ENCODE data around the gene SHROOM4. TPM values are rescaled to one million over a fixed set of nuclear protein-coding genes. Genes with fewer than 3 reads are reported as not detected.

SHROOM4 gene
- total and polyA plus RNA-seq, 2 donors (not counting 1 experiment from before 2014, with no cell fraction given): not detected

DNA sequence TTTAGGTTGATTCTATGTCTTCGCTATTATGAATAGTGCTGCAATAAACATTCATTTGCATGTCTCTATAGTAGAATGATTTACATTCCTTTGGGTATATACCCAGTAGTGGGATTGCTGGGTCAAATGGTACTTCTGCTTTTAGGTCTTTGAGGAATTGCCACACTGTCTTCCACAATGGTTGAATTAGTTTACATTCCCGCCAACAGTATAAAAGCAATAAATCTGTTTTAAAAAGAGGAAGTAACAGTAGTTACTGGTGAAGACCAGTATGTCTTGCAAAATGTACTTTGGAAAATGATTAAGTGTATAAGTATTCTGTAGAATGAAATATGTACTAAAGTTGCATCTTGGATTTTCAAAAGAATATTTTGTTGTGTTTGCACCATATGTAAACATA, 77.3 kb downstream of the SHROOM4 start:
- H3K27ac Mint-ChIP-seq: no peak overlapping the region
- no peaks in the 10 kb centered on the region for H3K36me3 ChIP-seq (replicated peaks in 1 of 2; ENCODE audit: control extremely low read depth in 1 of 2, control insufficient read depth in 1 of 2, extremely low read depth in 1 of 2, insufficient read depth in 2 of 2, low read length in 1 of 2)
- H3K27ac ChIP-seq (ENCODE audit: low read length in 2 of 2): no peak overlapping the region
- DNase-seq: no peak
- CTCF ChIA-PET: no interaction called here
- H3K9me3 ChIP-seq (ENCODE audit: control extremely low read depth in 1 of 3, control insufficient read depth in 2 of 3, insufficient read depth in 1 of 3, low read length in 2 of 3): no peaks in the 10 kb centered on the region
- H3K4me1 ChIP-seq (ENCODE audit: control insufficient read depth in 2 of 2, insufficient read depth in 2 of 2, low read length in 2 of 2): no peaks in the 10 kb centered on the region
- POLR2A ChIA-PET: no interaction called here
- peaks cover 3% of the 10 kb centered on the region for H3K27me3 Mint-ChIP-seq
- no peaks in the 10 kb centered on the region for H4K20me1 ChIP-seq (ENCODE audit: control insufficient read depth, insufficient read depth, low read length, poor library complexity, severe bottlenecking)
- ATAC-seq (ENCODE audit: low read depth): no peak
- H3K4me1 Mint-ChIP-seq: no peaks in the 10 kb centered on the region
- H3K4me3 ChIP-seq (ENCODE audit: control extremely low read depth in 1 of 5, extremely low read depth in 1 of 5, insufficient read depth in 1 of 5, low read depth in 2 of 5, low read length in 4 of 5): no peak overlapping the region
- no peak overlapping the region for H3K4me3 Mint-ChIP-seq
- TF ChIP-seq, protein P1, sequence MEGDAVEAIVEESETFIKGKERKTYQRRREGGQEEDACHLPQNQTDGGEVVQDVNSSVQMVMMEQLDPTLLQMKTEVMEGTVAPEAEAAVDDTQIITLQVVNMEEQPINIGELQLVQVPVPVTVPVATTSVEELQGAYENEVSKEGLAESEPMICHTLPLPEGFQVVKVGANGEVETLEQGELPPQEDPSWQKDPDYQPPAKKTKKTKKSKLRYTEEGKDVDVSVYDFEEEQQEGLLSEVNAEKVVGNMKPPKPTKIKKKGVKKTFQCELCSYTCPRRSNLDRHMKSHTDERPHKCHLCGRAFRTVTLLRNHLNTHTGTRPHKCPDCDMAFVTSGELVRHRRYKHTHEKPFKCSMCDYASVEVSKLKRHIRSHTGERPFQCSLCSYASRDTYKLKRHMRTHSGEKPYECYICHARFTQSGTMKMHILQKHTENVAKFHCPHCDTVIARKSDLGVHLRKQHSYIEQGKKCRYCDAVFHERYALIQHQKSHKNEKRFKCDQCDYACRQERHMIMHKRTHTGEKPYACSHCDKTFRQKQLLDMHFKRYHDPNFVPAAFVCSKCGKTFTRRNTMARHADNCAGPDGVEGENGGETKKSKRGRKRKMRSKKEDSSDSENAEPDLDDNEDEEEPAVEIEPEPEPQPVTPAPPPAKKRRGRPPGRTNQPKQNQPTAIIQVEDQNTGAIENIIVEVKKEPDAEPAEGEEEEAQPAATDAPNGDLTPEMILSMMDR (IDR thresholded peaks at IDR 0.05): no peak
- no peak for TF ChIP-seq EZH2 (IDR thresholded peaks at IDR 0.05; ENCODE audit: borderline replicate concordance, insufficient read depth, low read depth, low read length, poor library complexity, severe bottlenecking)
- no peak overlapping the region for H2AFZ ChIP-seq (ENCODE audit: insufficient read depth, low read depth, low read length, poor library complexity, severe bottlenecking)
- no CpG with 5 or more reads among the region's 2 CpGs for WGBS (ENCODE audit: insufficient coverage)
- H3K79me2 ChIP-seq (ENCODE audit: control insufficient read depth, insufficient read depth, low read length): no peaks in the 10 kb centered on the region
- no peak overlapping the region for H3K9ac ChIP-seq (ENCODE audit: low read length)
- intact Hi-C loops (cut with micrococcal nuclease): no loop called here
- no peaks in the 10 kb centered on the region for H3K27me3 ChIP-seq (replicated peaks in 1 of 4; ENCODE audit: control extremely low read depth in 1 of 4, control insufficient read depth in 3 of 4, insufficient read depth in 4 of 4, low read length in 3 of 4)
- H3K9me3 Mint-ChIP-seq (ENCODE audit: insufficient read depth): no peaks in the 10 kb centered on the region
- H3K4me2 ChIP-seq (replicated peaks; ENCODE audit: low read depth, low read length, poor library complexity, severe bottlenecking): no peak overlapping the region

GRCh38 chrX:50726296-50726695, 87.7 kb downstream of the SHROOM4 start:
- ATAC-seq (ENCODE audit: low read depth): no peak
- ChIA-PET POLR2A (no interaction called here), CTCF (no interaction called here)
- Histone ChIP-seq H3K4me3 (ENCODE audit: control extremely low read depth in 1 of 5, extremely low read depth in 1 of 5, insufficient read depth in 1 of 5, low read depth in 2 of 5, low read length in 4 of 5) (no peak overlapping the region), H3K4me2 (replicated peaks; ENCODE audit: low read depth, low read length, poor library complexity, severe bottlenecking) (no peak overlapping the region), H3K27me3 (replicated peaks in 1 of 4; ENCODE audit: control extremely low read depth in 1 of 4, control insufficient read depth in 3 of 4, insufficient read depth in 4 of 4, low read length in 3 of 4) (peaks cover 0 to 5% (median 0%) of the 10 kb centered on the region in 4 experiments), H3K9ac (ENCODE audit: low read length) (no peak overlapping the region), H2AFZ (ENCODE audit: insufficient read depth, low read depth, low read length, poor library complexity, severe bottlenecking) (no peak overlapping the region), H3K9me3 (ENCODE audit: control extremely low read depth in 1 of 3, control insufficient read depth in 2 of 3, insufficient read depth in 1 of 3, low read length in 2 of 3) (no peaks in the 10 kb centered on the region), H3K36me3 (replicated peaks in 1 of 2; ENCODE audit: control extremely low read depth in 1 of 2, control insufficient read depth in 1 of 2, extremely low read depth in 1 of 2, insufficient read depth in 2 of 2, low read length in 1 of 2) (no peaks in the 10 kb centered on the region), H3K4me1 (ENCODE audit: control insufficient read depth in 2 of 2, insufficient read depth in 2 of 2, low read length in 2 of 2) (no peaks in the 10 kb centered on the region), H3K27ac (ENCODE audit: low read length in 2 of 2) (no peak overlapping the region), H3K79me2 (ENCODE audit: control insufficient read depth, insufficient read depth, low read length) (no peaks in the 10 kb centered on the region), H4K20me1 (ENCODE audit: control insufficient read depth, insufficient read depth, low read length, poor library complexity, severe bottlenecking) (no peaks in the 10 kb centered on the region)
- intact Hi-C loops (cut with micrococcal nuclease): no loop called here
- TF ChIP-seq, protein P1 (IDR thresholded peaks at IDR 0.05): no peak
- no peak for TF ChIP-seq EZH2 (IDR thresholded peaks at IDR 0.05; ENCODE audit: borderline replicate concordance, insufficient read depth, low read depth, low read length, poor library complexity, severe bottlenecking)
- Mint-ChIP-seq H3K4me3 (no peak overlapping the region), H3K27me3 (no peaks in the 10 kb centered on the region), H3K9me3 (ENCODE audit: insufficient read depth) (no peaks in the 10 kb centered on the region), H3K27ac (no peak overlapping the region), H3K4me1 (no peaks in the 10 kb centered on the region)
- no peak for DNase-seq
- 80% methylated on average over 2 of the region's 3 CpGs for WGBS (ENCODE audit: insufficient coverage)
